ENCODE data around the gene PALMD. TPM values are rescaled to one million over a fixed set of nuclear protein-coding genes. Genes with fewer than 3 reads are reported as not detected.

Gene PALMD
- total RNA-seq, 1 donor from 2014 or later: not detected

GRCh38 chr1:99691175-99691574 lies 45.3 kb downstream of the PALMD start:
- intact Hi-C loops (cut with micrococcal nuclease): no loop called here

- intact Hi-C loops (cut with micrococcal nuclease): no loop called here
Measured at GRCh38 chr1:99696616-99697015, 50.7 kb downstream of the PALMD start.

DNA sequence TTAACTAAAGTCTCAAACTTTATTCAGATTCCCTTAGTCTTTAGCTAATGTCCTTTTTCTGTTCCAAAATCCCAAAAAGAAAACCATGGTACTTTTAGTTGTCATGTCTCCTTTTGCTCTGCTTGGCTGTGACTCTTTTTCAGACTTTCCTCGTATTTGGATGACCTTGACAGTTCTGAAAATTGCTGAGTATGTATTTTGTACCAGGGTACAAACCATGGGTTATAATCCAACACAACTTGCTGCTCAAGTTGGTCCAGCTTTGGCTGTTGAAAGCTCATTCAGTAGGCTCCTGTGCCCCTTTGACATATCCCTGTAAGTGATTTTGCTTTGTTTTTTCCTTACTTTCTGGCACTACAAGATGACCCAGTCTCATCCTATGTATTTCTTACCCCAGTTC lies 51.7 kb downstream of the PALMD start:
- intact Hi-C loops (cut with micrococcal nuclease): no loop called here

DNA sequence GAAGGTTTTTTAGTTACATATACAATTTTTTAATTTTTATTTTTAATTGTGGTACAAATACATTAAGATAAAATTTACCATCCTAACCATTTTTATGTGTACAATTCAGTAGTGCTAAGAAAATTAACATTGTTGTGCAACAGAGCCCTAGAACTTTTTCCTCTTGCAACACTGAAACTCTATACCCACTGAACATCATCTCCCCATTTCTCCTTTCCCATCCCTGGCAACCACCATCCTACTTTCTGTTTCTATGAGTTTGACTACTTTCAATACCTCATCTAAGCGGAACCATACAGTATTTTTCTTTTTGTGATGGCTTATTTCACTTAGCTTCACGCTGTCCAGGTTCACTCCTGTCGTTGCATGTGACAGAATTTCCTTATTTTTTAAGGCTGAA lies 54.1 kb downstream of the PALMD start:
- intact Hi-C loops (cut with micrococcal nuclease): no loop called here

GRCh38 chr1:99702221-99702620 lies 56.3 kb downstream of the PALMD start:
- intact Hi-C loops (cut with micrococcal nuclease): no loop called here

DNA sequence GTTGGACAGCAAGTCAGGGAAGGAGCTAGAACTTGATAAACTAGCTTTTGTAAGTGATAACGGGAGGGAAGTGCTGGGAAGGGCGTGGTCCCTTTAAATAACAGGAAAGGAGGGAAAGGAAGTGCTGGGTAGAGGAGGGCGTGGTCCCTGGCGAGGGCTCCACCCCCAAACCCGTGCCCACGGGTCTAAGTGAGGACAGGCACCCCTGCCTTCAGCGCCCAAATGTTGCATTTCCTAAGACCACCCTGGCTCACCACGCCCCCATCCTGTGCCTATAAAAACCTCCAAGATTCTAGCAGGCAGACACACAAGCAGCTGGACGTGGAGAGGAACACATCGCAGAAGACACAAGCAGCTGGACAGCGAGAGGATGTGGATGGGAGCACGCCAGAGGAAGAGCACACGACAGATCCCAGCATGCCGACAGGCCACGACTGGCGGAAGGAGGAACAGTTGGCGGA lies 58.5 kb downstream of the PALMD start:
- intact Hi-C loops (cut with micrococcal nuclease): no loop called here

- intact Hi-C loops (cut with micrococcal nuclease): loop anchor here (5.0 kb wide), 2 partner anchors 1148 to 1653 kb away; no protein-coding TSS in a partner anchor
Measured at GRCh38 chr1:99705385-99705784, 59.5 kb downstream of the PALMD start.

GRCh38 chr1:99707535-99708142 lies 61.7 kb downstream of the PALMD start:
- intact Hi-C loops (cut with micrococcal nuclease): loop anchor here (1.0 to 5.0 kb wide), 6 partner anchors 227 to 1655 kb away; no protein-coding TSS in a partner anchor

DNA sequence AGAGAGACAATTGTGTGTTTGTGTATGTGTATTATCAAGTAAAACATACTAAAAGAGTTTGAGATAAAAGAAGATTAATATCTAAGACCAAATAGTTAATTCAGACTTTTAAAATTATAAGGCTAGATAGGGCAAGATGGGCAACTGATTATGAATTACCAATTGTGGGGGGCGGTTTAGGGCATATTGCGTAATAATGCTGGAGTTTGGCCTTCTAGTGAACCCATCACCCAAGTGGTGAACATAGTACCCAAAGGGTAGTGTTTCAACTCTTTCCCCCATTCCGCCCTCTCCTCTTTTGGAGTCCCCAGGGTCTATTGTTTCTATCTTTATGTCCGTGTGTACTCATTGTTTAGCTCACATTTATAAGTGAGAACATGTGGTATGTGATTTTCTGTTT lies 65.1 kb downstream of the PALMD start:
- intact Hi-C loops (cut with micrococcal nuclease): no loop called here

- intact Hi-C loops (cut with micrococcal nuclease): no loop called here
Measured at GRCh38 chr1:99713006-99713405, 67.1 kb downstream of the PALMD start.

DNA sequence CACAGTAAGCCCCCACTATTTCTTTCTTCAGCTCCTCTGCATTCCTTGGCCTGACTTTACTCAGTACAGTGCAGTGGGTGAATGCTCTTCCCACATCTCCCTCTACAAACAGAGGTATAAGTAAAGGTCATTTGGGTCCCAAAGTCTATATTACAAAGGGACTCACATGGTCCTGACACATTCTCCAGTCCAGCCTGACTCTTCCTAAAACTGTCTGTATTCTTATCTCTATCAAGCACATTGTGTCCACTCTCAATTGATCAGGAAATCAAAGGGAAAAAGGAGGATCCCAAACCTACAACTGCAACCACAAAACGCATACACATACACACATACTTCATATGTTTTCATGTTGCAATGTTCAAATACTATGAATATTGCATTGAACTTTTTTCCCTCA lies 71.1 kb downstream of the PALMD start:
- intact Hi-C loops (cut with micrococcal nuclease): no loop called here

DNA sequence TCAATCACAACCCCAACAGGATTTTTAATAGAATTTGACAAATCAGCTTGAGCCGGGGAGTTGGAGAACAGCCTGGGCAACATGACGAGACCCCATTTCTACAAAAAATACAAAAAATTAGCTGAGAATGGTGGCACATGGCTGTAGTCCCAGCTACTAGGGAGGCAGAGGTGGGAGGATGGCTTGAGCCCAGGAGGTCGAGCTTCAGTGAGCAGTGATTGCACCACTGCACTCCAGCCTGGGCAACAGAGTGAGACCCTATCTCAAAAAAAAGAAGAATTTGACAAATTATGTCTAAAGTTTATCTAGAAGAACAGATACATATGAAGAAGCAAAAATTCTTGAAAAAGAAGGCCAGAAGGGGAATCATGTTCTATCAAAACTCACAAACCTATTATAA lies 77.3 kb downstream of the PALMD start:
- intact Hi-C loops (cut with micrococcal nuclease): no loop called here

DNA sequence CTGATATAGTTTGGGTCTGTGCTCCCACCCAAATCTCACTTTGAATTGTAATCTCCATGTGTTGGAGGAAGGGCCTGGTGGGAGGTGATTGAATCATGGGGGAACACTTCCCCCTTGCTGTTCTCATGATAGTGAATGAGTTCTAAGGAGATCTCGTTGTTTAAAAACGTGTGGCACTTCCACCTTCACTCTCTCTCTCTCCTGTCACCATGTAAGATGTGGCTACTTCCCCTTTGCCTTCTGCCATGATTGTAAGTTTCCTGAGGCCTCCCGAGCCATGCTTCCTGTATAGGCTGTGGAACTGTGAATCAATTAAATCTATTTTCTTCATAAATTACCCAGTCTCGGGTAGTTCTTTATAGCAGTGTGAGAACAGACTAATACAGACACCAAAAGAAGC lies 80.1 kb downstream of the PALMD start:
- intact Hi-C loops (cut with micrococcal nuclease): no loop called here

- intact Hi-C loops (cut with micrococcal nuclease): no loop called here
Measured at GRCh38 chr1:99726407-99726806, 80.5 kb downstream of the PALMD start.

DNA sequence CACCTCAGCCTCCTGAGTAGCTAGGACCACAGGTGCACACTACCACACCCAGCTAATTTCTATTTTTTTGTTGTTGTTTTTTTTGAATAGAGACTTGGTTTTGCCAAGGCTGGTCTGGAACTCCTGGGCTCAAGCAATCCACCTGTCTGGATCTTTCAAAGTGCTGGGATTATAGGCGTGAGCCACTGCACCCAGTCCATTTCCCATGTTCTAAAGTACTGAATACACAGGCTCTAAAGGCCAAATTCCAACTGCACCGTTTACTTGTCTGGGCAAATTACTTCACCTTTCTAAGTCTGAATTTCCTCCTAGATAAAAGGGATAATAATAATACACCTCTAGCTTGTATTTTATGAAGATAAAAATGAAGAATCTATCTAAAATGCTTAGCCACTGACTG lies 80.9 kb downstream of the PALMD start:
- intact Hi-C loops (cut with micrococcal nuclease): no loop called here

DNA sequence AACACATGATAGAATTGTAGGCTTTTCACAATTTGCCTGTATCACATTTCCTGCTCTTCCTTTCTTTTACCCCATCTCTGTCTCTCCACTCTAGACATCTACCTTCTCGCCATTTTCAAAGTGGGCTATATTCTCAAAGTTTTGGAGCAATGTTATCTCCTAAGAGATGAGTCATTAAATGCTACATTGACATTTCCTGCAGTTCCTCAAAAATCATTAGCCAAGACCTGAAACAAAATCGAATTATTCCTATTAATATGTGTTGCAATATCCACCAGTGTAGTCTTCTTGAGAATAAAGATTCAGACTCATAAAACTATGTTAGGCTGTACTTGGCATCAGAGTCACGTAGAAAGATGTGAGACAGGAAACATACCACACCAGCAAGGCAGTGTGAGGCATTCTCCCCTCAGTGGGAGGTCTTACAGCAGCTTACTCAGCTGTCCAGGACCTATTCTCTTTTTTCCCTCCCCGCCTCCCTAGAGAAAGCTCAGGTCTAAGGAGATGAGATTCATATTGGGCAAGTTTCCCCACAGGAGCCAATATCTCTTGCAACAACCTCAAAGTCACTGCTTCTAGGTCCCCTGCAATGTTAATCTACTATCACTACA lies 81.8 kb downstream of the PALMD start:
- intact Hi-C loops (cut with micrococcal nuclease): no loop called here

DNA sequence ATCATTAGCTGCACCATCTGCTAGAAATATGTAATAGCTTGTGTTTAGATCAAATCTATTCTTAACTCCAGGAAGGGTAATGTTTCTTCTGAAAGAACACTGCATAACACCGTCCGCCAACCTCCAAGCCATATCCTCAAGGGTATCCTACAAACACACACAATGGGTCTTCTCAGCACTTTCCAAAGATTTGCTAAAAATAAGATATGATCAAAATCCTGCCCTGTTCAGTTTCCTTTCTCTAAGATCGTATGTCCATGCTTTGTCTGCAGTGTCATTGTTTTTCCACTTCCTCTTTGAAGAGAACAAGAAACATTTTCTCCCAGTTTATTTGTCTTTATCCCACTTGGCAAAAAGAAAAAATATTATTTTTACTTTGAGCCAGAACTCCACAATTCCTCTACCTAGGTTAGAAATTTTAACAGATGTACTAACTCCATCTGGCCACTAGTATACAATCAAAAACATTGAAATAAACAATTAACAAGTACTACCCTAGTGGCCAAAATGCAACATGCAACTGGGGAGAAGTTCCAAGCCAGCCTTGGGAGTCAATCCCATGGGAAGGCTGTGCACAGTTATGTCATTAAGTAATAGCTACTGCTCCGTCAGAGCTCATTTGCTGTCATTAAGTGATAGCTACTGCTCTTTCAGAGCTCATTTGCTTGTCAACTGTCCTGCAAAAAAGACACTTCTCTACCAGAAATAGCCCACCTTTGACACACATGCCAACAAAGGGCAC lies 82.8 kb downstream of the PALMD start:
- intact Hi-C loops (cut with micrococcal nuclease): no loop called here

- intact Hi-C loops (cut with micrococcal nuclease): no loop called here
Measured at GRCh38 chr1:99731384-99731783, 85.5 kb downstream of the PALMD start.

DNA sequence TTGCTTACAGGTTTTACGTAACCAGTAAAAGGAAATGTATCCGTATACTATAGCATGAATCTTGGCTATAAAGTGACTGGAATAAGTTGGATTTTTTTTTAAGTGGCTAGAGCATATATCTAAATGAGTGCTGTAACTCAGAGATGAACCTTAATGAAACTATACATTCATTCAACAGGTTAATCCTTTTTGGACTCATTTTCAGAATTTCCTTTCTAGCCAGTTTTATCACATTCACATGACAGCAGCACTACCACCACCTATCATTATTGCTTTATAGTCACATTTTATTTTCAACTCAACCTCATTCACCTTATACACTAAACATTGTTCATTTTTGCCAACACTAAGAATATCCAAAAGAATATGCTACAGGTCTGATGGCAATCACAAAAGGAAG lies 89.9 kb downstream of the PALMD start:
- intact Hi-C loops (cut with micrococcal nuclease): no loop called here

- intact Hi-C loops (cut with micrococcal nuclease): loop anchor here (1.0 kb wide), 2 partner anchors 557 to 943 kb away; no protein-coding TSS in a partner anchor
Measured at GRCh38 chr1:99737016-99737415, 91.1 kb downstream of the PALMD start.

- intact Hi-C loops (cut with micrococcal nuclease): no loop called here
Measured at GRCh38 chr1:99738858-99739465, 93.0 kb downstream of the PALMD start.

DNA sequence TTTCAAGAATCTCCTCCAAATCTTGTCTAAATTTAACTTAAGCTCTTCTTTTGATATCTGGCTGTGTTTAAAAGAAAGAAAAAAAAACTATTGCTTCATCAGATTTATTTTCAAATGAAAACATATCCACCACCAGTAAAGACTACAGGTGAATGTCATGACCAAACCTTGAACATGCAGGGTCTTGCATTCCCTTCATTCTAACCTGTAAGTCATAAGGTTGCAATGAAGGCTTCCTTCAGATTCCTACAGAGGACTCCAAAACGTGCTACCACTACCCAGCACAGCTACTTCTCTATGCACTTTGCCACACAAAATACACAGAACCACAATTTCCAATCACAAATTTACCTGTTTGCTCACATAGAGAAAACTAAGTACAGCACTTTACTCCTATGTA lies 94.2 kb downstream of the PALMD start:
- intact Hi-C loops (cut with micrococcal nuclease): no loop called here

Data from T-helper 1 cell treated with Interleukin-12 subunit alpha and Interleukin-12 subunit beta and Interleukin-4 antibody, amounts not matched to agents 30 ng/mL and 1 ng/mL, for 36 hours (primary cell).